Amniotic stem cell (primary cell): ENCODE data around the gene ABLIM1.

Source experiments
- DNase-seq: peaks from one replicate; lab custom pipeline; 2025; lab: John Stamatoyannopoulos, UW

The ABLIM1 gene

DNA sequence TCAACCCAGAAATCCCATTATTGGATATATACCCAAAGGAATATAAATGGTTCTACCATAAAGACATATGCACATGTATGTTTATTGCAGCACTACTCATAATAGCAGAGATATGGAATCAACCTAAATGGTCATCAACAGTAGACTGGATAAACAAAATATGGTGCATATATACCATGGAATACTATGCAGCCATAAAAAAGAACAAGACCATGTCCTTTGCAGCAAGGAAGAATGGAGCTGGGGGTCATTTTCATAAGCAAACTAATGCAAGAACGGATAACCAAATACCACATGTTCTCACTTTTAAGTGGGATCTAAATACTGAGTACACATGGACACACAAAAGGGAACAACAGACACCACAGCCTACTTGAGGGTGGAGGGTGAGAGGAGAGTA lies 251.6 kb downstream of the ABLIM1 start:
- DNase-seq: no peak

- no peak for DNase-seq
These were observed 253.1 kb downstream of the ABLIM1 start for GRCh38 chr10:114405011-114405350.

DNA sequence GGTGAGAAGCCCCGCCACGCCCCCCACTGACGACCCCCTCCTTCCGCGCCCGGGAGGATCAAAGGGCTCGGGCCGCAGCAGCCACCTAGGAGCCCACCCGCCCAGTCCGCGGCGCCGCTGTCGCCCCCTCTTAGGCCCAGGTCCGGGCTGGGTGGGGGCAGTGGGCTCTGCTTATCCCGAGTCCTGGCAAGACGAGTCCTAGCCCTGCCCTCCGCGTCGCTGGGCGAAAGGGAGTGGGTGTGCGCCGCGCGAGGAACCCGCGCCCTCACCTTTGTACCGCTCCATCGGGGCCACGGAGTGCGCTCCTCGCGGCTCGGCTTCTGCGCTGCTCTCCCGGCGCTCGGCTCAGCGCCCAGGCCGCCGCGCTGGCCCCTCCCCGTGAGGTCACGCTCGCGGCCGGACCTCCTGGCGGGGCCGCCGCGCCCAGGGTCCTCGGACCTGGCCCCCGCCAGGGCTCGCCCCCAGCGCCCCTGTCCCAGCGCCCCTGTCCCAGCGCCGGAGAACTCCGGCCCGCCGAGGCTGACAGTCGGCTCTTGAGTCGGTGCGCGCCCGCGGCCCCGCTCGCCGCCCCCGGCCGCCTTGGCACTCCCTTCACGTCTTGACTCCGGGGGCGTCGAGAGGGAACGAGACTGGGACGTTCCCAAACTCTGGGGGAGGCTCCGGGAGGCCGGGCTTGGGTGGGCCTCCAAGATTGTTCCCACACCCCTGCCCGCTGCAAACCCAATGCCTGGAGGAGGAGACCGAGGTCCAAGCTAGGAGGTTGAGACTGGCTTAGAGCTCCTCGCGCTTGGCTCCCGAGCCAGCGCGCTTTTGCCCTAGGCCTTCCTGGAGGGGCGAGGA lies 253.7 kb downstream of the ABLIM1 start, which contains the start of gene AFAP1L2:
TSS of gene AFAP1L2 (minus strand) at position 332 of the 840 bp plus-strand sequence. CDS start at position 285, 47 bp downstream.
- no peak for DNase-seq

DNA sequence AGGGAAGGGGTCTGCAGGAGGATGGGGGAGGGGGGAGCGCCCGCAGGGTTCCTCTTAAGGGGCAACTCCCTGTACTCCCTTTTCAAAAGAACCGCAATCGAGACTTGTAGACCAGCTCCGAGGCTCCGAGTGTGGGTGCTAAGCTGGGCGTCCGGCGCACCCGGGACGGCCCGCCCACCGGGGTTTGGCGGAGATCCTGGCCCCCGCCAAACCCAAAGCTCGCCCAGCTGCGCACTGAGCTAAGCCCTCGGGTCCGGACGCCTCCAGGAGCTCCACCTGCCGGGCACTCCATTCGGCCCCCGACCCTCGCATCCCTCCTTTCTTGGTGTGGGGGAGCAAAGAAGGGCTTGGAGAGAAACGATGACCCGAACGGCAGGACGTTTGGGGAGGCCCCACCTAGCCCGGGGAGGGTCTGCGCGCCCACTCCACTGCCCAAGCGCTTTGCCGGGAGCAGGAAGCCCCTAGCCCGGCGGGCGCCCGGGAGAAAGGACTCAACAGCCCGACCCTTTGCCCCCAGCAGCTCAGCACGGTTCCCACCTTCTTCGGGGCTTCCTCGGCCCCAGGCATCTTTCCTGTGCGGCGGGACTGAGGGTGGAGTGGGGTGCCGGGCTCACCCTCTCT lies 254.4 kb downstream of the ABLIM1 start:
- DNase-seq: no peak

DNA sequence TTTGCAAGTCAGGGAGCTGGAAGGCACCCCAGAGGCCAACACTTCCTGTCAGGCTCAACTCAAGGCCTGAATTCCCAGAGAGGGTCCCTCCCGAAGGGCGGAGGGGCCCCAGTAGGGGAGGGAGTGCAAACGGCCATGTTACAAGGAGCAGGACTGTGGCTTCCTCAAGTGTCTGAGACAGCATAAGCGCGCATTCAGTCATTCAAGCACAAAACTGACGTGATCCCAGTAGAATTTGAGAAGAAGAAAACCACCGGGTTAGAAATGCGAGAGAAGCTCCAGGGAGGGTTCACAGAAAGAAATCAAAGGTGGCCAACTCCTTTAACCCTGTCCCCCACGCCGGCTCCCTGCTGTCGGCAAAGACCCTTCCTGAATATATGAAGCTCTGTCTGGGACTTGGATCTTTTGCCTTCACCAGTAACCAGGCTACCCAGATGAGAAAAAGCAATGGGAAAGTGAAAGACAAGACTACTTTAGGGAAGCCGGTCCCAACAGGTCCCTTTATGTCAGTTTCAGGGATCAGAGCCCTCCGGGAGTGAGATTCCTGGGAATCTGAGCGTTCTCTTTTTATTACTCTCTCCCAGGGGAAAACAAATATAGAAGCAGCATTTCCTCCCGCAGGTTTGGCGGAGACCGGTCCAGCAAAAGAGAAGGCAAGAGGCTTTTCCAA lies 255.1 kb downstream of the ABLIM1 start:
- no peak for DNase-seq

- no peak for DNase-seq
These were observed 255.8 kb downstream of the ABLIM1 start for GRCh38 chr10:114402233-114402632.

GRCh38 chr10:114401195-114401791 lies 256.8 kb downstream of the ABLIM1 start:
- DNase-seq: no peak

DNA sequence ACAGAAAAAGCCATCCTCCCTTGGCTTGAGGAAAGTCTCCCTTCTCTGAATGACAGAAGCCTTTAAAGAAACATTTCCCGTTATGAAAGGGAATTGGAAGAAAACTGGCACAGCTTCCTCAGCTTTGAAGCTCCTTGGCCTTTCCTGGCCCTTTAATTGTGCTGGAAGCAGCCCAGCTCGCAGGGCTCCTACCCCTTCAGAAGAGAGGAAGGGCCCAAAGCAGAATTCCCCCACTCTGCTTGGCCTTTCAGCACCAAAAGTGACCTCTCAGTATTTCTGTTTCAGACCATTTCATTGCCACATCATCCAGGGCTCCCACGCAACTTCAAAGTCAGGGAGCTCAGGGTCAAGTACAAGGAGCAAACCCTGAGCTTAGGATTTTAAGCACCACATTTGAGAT lies 258.0 kb downstream of the ABLIM1 start:
- DNase-seq: no peak

GRCh38 chr10:114399576-114399975 lies 258.5 kb downstream of the ABLIM1 start:
- DNase-seq: no peak

GRCh38 chr10:114398587-114399331 lies 259.3 kb downstream of the ABLIM1 start:
- no peak for DNase-seq

- no peak for DNase-seq
These were observed 260.4 kb downstream of the ABLIM1 start for GRCh38 chr10:114397651-114398145.

DNA sequence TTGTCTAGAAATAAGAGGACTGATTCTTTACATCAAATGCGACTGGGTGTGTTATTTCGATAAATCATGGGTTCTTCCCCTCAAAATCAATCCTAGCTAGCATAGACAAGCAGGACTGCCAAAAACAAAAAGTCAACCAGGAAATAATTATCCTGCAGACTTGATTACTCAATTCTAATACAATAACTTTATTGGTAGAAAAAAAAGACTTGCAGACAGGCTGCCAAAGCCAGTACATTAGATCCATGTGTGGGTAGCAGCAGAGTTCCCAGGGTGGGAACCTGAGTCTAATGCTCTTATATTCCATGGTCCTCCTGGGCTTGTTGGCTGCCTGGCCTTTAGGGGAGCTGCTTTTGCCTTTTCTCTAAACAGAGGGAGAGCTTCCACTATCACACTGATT lies 261.6 kb downstream of the ABLIM1 start:
- DNase-seq: no peak

DNA sequence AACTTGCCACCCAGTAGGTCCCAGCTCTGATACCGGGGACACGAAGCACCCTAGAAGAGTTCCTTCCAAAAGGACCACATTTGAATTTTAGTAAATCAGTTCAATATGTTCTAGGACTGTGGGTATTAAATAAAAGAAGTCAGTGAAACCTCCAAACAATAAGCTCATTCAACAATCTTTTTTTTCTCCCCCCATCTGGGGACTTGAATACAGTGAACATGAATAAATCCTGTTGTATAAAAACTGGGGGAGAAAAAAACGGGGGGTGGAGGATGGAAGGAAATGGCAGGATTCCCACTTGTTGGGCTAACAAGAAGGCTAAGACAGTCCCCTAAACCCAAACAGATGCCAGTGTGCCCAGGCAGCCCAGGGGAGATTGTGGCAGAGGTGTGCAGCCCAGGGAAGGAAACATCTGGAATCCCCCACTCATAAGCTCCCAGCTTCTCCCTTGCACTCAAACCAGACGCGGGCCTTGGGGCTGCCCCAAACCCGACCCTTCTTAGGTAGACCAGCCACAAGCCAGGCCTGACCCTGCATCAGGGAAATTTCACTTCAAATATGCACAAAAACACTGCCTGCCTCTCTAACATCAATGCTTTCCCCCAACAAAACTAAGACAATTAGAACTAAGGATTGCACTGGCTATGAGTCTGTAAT lies 262.6 kb downstream of the ABLIM1 start:
- no peak for DNase-seq

GRCh38 chr10:114394531-114394930 lies 263.5 kb downstream of the ABLIM1 start:
- no peak for DNase-seq

GRCh38 chr10:114393886-114394285 lies 264.2 kb downstream of the ABLIM1 start:
- no peak for DNase-seq

- no peak for DNase-seq
These were observed 264.6 kb downstream of the ABLIM1 start for GRCh38 chr10:114393482-114393881.

- no peak for DNase-seq
These were observed 265.8 kb downstream of the ABLIM1 start for GRCh38 chr10:114392112-114392835.

- no peak for DNase-seq
These were observed 266.5 kb downstream of the ABLIM1 start for GRCh38 chr10:114391599-114391998.

DNA sequence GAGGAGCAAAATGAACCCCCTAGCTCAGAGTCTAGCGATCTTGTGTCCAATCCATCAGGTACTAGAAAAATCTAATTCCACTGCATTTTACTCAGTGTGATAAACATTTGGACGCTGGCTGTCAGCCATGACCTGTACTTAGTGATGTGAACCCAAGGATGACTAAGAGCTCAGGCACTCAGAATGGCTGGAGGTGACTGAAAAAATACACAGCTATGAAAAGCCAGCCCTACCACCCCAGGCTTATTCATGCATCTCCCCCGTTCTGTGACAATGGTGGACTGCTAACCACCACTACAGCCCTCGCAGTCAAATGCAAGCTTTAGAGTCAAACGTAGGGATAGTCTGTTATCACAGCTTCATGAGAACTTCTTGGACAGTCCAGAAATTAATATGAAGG lies 268.6 kb downstream of the ABLIM1 start:
- DNase-seq: no peak

- DNase-seq: no peak
These were observed 269.8 kb downstream of the ABLIM1 start for GRCh38 chr10:114388275-114388674.
